Astrocyte (in vitro differentiated cells and primary cell): ENCODE results near the gene DGKB.

Experiments
- CTCF ChIP-seq: IDR thresholded peaks from 2 replicates; pipeline ENCODE4 v1.5.1; 2011; ENCODE audit warnings: low read depth, mild to moderate bottlenecking, inconsistent platforms, low read length, moderate library complexity; ENCODE audit not compliant: insufficient read depth
- EZH2 ChIP-seq: IDR thresholded peaks from 2 replicates; pipeline ENCODE4 v1.6.1; 2012; ENCODE audit warnings: mild to moderate bottlenecking, low read length, inconsistent platforms; ENCODE audit not compliant: insufficient read depth

DNA sequence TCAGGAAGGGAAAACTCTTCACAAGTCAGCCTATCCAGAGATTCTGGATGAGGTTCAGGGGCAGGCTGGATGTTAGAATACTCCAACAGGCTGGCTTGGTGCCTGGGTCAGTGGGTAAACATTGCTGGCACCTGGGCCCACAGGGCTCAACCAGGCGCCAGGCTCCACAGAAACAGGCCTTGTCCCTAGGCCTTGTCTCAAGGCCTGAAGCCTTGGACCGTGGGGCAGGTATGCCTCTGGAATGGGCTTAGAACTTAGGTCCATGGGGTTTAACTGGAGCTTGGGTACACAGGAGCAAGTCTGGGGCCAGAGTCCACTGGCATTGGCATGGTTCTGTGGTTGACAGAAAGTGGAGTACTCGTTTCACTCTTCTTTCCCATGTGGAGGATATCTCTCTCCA lies 650.1 kb downstream of the DGKB start:
- TF ChIP-seq CTCF = no peak
- TF ChIP-seq EZH2 = no peak
